ENCODE measurements around the gene ZFAND5.

ZFAND5 gene

GRCh38 chr9:72349911-72350310 lies 15.1 kb downstream of the ZFAND5 start:
- no peaks in the 10 kb centered on the region for H3K9me3 ChIP-seq (ENCODE audit: control extremely low read depth in 1 of 5, control insufficient read depth in 4 of 5, insufficient read depth in 2 of 5, low read depth in 1 of 5, low read length in 4 of 5)
- H3K4me1 ChIP-seq (ENCODE audit: control extremely low read depth in 1 of 4, control insufficient read depth in 4 of 4, insufficient read depth in 4 of 4, low read length in 3 of 4), result no peaks in the 10 kb centered on the region
- H3K4me3 ChIP-seq (ENCODE audit: control insufficient read depth in 1 of 7, extremely low read depth in 1 of 7, insufficient read depth in 4 of 7, low read depth in 2 of 7, low read length in 6 of 7), result no peak overlapping the region
- WGBS (ENCODE audit: insufficient coverage), result 100% methylated on average over 1 of the region's 1 CpG
- H3K27ac ChIP-seq (ENCODE audit: insufficient read depth in 1 of 2, low read depth in 1 of 2, low read length in 2 of 2, poor library complexity in 1 of 2, severe bottlenecking in 2 of 2), result no peak overlapping the region
- H3K36me3 ChIP-seq (ENCODE audit: control insufficient read depth in 4 of 4, insufficient read depth in 4 of 4, low read length in 3 of 4), result peaks cover 4 to 14% (median 12%) of the 10 kb centered on the region in 4 experiments
- ChIA-PET CTCF (no interaction called here), POLR2A (no interaction called here)
- DNase-seq, result no peak
- no peaks in the 10 kb centered on the region for H3K27me3 ChIP-seq (replicated peaks in 2 of 5; ENCODE audit: control insufficient read depth in 4 of 5, insufficient read depth in 5 of 5, low read length in 4 of 5)

- no peak overlapping the region for H3K27ac ChIP-seq (ENCODE audit: insufficient read depth in 1 of 2, low read depth in 1 of 2, low read length in 2 of 2, poor library complexity in 1 of 2, severe bottlenecking in 2 of 2)
- H3K9me3 ChIP-seq (ENCODE audit: control extremely low read depth in 1 of 5, control insufficient read depth in 4 of 5, insufficient read depth in 2 of 5, low read depth in 1 of 5, low read length in 4 of 5), result no peaks in the 10 kb centered on the region
- DNase-seq, result no peak
- H3K4me3 ChIP-seq (ENCODE audit: control insufficient read depth in 1 of 7, extremely low read depth in 1 of 7, insufficient read depth in 4 of 7, low read depth in 2 of 7, low read length in 6 of 7), result no peak overlapping the region
- CTCF ChIA-PET, result no interaction called here
- H3K36me3 ChIP-seq (ENCODE audit: control insufficient read depth in 4 of 4, insufficient read depth in 4 of 4, low read length in 3 of 4), result peaks cover 0 to 11% (median 6%) of the 10 kb centered on the region in 4 experiments
- H3K4me1 ChIP-seq (ENCODE audit: control extremely low read depth in 1 of 4, control insufficient read depth in 4 of 4, insufficient read depth in 4 of 4, low read length in 3 of 4), result no peaks in the 10 kb centered on the region
- WGBS (ENCODE audit: insufficient coverage), result no CpG with 5 or more reads among the region's 2 CpGs
- POLR2A ChIA-PET, result no interaction called here
- H3K27me3 ChIP-seq (replicated peaks in 2 of 5; ENCODE audit: control insufficient read depth in 4 of 5, insufficient read depth in 5 of 5, low read length in 4 of 5), result no peaks in the 10 kb centered on the region
Observed at GRCh38 chr9:72349240-72349639, 15.8 kb downstream of the ZFAND5 start.

DNA sequence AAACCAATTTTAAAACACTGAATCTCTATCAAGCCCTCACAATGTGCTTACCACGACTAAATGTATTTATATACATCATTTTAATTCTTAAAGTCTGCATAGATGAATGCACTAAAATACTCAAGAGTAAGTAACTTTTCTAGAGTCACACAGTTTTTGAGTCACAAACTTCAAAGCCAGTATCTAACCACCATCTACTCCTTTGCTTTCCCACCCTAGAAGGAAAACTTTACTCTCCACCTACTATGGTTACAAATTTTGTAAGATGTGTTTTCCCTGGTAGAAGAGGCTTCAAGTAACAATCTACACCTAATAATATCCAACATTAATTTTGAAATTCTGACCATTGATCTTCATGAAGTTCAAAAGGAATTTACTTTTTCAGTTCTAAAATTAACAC lies 18.7 kb downstream of the ZFAND5 start:
- H3K9me3 ChIP-seq (ENCODE audit: control extremely low read depth in 1 of 5, control insufficient read depth in 4 of 5, insufficient read depth in 2 of 5, low read depth in 1 of 5, low read length in 4 of 5), result no peaks in the 10 kb centered on the region
- CTCF ChIA-PET, result no interaction called here
- no peak for DNase-seq
- no peak overlapping the region for H3K4me3 ChIP-seq (ENCODE audit: control insufficient read depth in 1 of 7, extremely low read depth in 1 of 7, insufficient read depth in 4 of 7, low read depth in 2 of 7, low read length in 6 of 7)
- no peaks in the 10 kb centered on the region for H3K27me3 ChIP-seq (replicated peaks in 2 of 5; ENCODE audit: control insufficient read depth in 4 of 5, insufficient read depth in 5 of 5, low read length in 4 of 5)
- no peaks in the 10 kb centered on the region for H3K4me1 ChIP-seq (ENCODE audit: control extremely low read depth in 1 of 4, control insufficient read depth in 4 of 4, insufficient read depth in 4 of 4, low read length in 3 of 4)
- H3K27ac ChIP-seq (ENCODE audit: insufficient read depth in 1 of 2, low read depth in 1 of 2, low read length in 2 of 2, poor library complexity in 1 of 2, severe bottlenecking in 2 of 2), result no peak overlapping the region
- no peaks in the 10 kb centered on the region for H3K36me3 ChIP-seq (ENCODE audit: control insufficient read depth in 4 of 4, insufficient read depth in 4 of 4, low read length in 3 of 4)
- POLR2A ChIA-PET, result interaction anchor here (0.7 to 1.0 kb wide), 2 partner anchors 19 to 433 kb away, joined by 3 to 5 read pairs; partner anchors contain the start of gene ZFAND5
- WGBS (ENCODE audit: insufficient coverage), result no CpG with 5 or more reads among the region's 1 CpG

- H3K27me3 ChIP-seq (replicated peaks in 2 of 5; ENCODE audit: control insufficient read depth in 4 of 5, insufficient read depth in 5 of 5, low read length in 4 of 5), result no peaks in the 10 kb centered on the region
- H3K36me3 ChIP-seq (ENCODE audit: control insufficient read depth in 4 of 4, insufficient read depth in 4 of 4, low read length in 3 of 4), result no peaks in the 10 kb centered on the region
- ChIA-PET CTCF (no interaction called here), POLR2A (no interaction called here)
- H3K9me3 ChIP-seq (ENCODE audit: control extremely low read depth in 1 of 5, control insufficient read depth in 4 of 5, insufficient read depth in 2 of 5, low read depth in 1 of 5, low read length in 4 of 5), result no peaks in the 10 kb centered on the region
- no peak for DNase-seq
- H3K4me3 ChIP-seq (ENCODE audit: control insufficient read depth in 1 of 7, extremely low read depth in 1 of 7, insufficient read depth in 4 of 7, low read depth in 2 of 7, low read length in 6 of 7), result no peak overlapping the region
- WGBS (ENCODE audit: insufficient coverage), result 79% methylated on average over 2 of the region's 4 CpGs
- H3K4me1 ChIP-seq (ENCODE audit: control extremely low read depth in 1 of 4, control insufficient read depth in 4 of 4, insufficient read depth in 4 of 4, low read length in 3 of 4), result no peaks in the 10 kb centered on the region
- H3K27ac ChIP-seq (ENCODE audit: insufficient read depth in 1 of 2, low read depth in 1 of 2, low read length in 2 of 2, poor library complexity in 1 of 2, severe bottlenecking in 2 of 2), result no peak overlapping the region
Observed at GRCh38 chr9:72338631-72339030, 26.4 kb downstream of the ZFAND5 start.

DNA sequence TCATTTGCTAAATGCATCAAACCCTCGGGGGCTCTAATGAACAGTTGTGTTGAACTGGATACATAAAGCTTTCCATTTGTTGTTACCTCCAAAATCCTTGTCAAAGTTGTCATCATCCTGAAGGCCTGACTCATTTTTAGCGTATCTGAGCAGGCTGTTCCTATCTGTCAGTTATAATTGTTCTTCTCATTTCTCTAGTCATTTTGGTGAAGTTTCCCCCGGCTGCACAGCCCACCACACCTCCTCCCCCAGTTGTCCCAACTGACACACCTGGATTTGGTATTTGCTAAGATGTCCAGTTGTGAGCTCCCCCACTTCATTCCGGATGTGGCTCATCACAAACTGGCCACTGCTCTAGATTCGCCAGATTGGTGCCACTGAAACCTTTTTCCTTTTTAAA lies 27.7 kb downstream of the ZFAND5 start:
- CTCF ChIA-PET, result no interaction called here

DNA sequence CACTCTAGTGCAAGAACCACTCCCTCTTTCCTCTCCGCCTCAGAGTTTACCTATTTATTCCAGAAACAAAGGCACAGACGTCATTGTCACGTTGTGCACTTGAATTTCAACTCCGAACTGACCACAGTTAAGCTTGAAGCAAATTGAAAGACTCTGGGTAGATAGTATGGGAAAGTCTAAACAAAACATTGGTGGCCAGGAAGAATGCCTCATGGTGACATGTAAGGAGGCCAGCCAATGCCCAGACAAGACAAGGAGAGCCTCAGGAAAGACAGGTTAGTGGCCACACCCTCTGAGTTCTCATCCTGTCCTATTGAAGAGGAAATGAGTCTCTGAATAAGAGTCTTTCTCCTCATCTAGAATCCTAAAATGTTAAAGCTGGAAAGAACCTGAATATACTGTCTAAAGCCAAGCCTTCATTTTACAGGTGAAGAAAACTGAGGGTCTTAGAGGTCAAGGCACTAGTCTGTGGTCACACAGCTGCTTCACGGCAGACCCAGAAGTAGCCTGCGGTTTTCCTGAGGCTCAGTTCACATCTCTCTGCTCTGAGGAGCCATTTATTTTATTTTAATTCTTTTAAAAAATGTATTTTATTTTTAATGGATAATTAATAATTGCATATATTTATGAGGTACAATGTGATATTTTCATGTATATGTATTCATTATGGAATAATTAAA lies 30.2 kb downstream of the ZFAND5 start:
- WGBS (ENCODE audit: insufficient coverage), result 100% methylated on average over 1 of the region's 6 CpGs
- DNase-seq, result no peak
- no peaks in the 10 kb centered on the region for H3K36me3 ChIP-seq (ENCODE audit: control insufficient read depth in 4 of 4, insufficient read depth in 4 of 4, low read length in 3 of 4)
- H3K4me3 ChIP-seq (ENCODE audit: control insufficient read depth in 1 of 7, extremely low read depth in 1 of 7, insufficient read depth in 4 of 7, low read depth in 2 of 7, low read length in 6 of 7), result no peak overlapping the region
- POLR2A ChIA-PET, result no interaction called here
- no peaks in the 10 kb centered on the region for H3K9me3 ChIP-seq (ENCODE audit: control extremely low read depth in 1 of 5, control insufficient read depth in 4 of 5, insufficient read depth in 2 of 5, low read depth in 1 of 5, low read length in 4 of 5)
- no peaks in the 10 kb centered on the region for H3K27me3 ChIP-seq (replicated peaks in 2 of 5; ENCODE audit: control insufficient read depth in 4 of 5, insufficient read depth in 5 of 5, low read length in 4 of 5)
- no peaks in the 10 kb centered on the region for H3K4me1 ChIP-seq (ENCODE audit: control extremely low read depth in 1 of 4, control insufficient read depth in 4 of 4, insufficient read depth in 4 of 4, low read length in 3 of 4)
- no peak overlapping the region for H3K27ac ChIP-seq (ENCODE audit: insufficient read depth in 1 of 2, low read depth in 1 of 2, low read length in 2 of 2, poor library complexity in 1 of 2, severe bottlenecking in 2 of 2)
- CTCF ChIA-PET, result no interaction called here

More for the DNA sequence above, 27.7 kb downstream of the ZFAND5 start:
- H3K4me3 ChIP-seq (ENCODE audit: control insufficient read depth in 1 of 7, extremely low read depth in 1 of 7, insufficient read depth in 4 of 7, low read depth in 2 of 7, low read length in 6 of 7), result no peak overlapping the region
- H3K4me1 ChIP-seq (ENCODE audit: control extremely low read depth in 1 of 4, control insufficient read depth in 4 of 4, insufficient read depth in 4 of 4, low read length in 3 of 4), result no peaks in the 10 kb centered on the region
- no peaks in the 10 kb centered on the region for H3K36me3 ChIP-seq (ENCODE audit: control insufficient read depth in 4 of 4, insufficient read depth in 4 of 4, low read length in 3 of 4)
- 67% methylated on average over 3 of the region's 5 CpGs for WGBS (ENCODE audit: insufficient coverage)
- H3K9me3 ChIP-seq (ENCODE audit: control extremely low read depth in 1 of 5, control insufficient read depth in 4 of 5, insufficient read depth in 2 of 5, low read depth in 1 of 5, low read length in 4 of 5), result no peaks in the 10 kb centered on the region
- POLR2A ChIA-PET, result no interaction called here
- no peak overlapping the region for H3K27ac ChIP-seq (ENCODE audit: insufficient read depth in 1 of 2, low read depth in 1 of 2, low read length in 2 of 2, poor library complexity in 1 of 2, severe bottlenecking in 2 of 2)
- H3K27me3 ChIP-seq (replicated peaks in 2 of 5; ENCODE audit: control insufficient read depth in 4 of 5, insufficient read depth in 5 of 5, low read length in 4 of 5), result no peaks in the 10 kb centered on the region
- DNase-seq, result no peak

- no peaks in the 10 kb centered on the region for H3K27me3 ChIP-seq (replicated peaks in 2 of 5; ENCODE audit: control insufficient read depth in 4 of 5, insufficient read depth in 5 of 5, low read length in 4 of 5)
- no peak overlapping the region for H3K4me3 ChIP-seq (ENCODE audit: control insufficient read depth in 1 of 7, extremely low read depth in 1 of 7, insufficient read depth in 4 of 7, low read depth in 2 of 7, low read length in 6 of 7)
- POLR2A ChIA-PET, result no interaction called here
- DNase-seq, result no peak
- H3K4me1 ChIP-seq (ENCODE audit: control extremely low read depth in 1 of 4, control insufficient read depth in 4 of 4, insufficient read depth in 4 of 4, low read length in 3 of 4), result no peaks in the 10 kb centered on the region
- CTCF ChIA-PET, result no interaction called here
- no peaks in the 10 kb centered on the region for H3K9me3 ChIP-seq (ENCODE audit: control extremely low read depth in 1 of 5, control insufficient read depth in 4 of 5, insufficient read depth in 2 of 5, low read depth in 1 of 5, low read length in 4 of 5)
- no peak overlapping the region for H3K27ac ChIP-seq (ENCODE audit: insufficient read depth in 1 of 2, low read depth in 1 of 2, low read length in 2 of 2, poor library complexity in 1 of 2, severe bottlenecking in 2 of 2)
- 94% methylated on average over 3 of the region's 3 CpGs for WGBS (ENCODE audit: insufficient coverage)
- no peaks in the 10 kb centered on the region for H3K36me3 ChIP-seq (ENCODE audit: control insufficient read depth in 4 of 4, insufficient read depth in 4 of 4, low read length in 3 of 4)
Observed at GRCh38 chr9:72333709-72334108, 31.3 kb downstream of the ZFAND5 start.

Measured in common myeloid progenitor, CD34-positive (primary cell).